Ovary (tissue), 9 donors: ENCODE data around the gene LYSMD4. TPM values are rescaled to one million over a fixed set of nuclear protein-coding genes. Genes with fewer than 3 reads are reported as not detected.

ENCODE experiments used
- DNase-seq, 5 donors: peaks; one replicate each; pipeline ENCODE4 v3.0.0-alpha.2; 2019 to 2020
- H3K27ac ChIP-seq, 2 donors: fragments of 200-600 bp; one replicate each; pipeline versions ENCODE4 v1.5.1 to v1.8.0; 2019 to 2022
- H3K27me3 ChIP-seq: fragments of 200-600 bp; one replicate; pipeline ENCODE4 v1.8.0; 2022
- H3K36me3 ChIP-seq: fragments of 200-600 bp; sonication (generic); one replicate; pipeline ENCODE4 v1.5.1; 2019
- H3K4me1 ChIP-seq: one replicate; pipeline ENCODE4 v1.8.1; 2013; ENCODE audit warnings: mild to moderate bottlenecking, moderate library complexity; ENCODE audit not compliant: insufficient read depth
- H3K4me3 ChIP-seq: fragments of 200-600 bp; sonication (generic); one replicate; pipeline ENCODE4 v1.5.1; 2017
- H3K9me3 ChIP-seq, 2 donors: fragments of 200-600 bp in 1 of 2; sonication (generic) in 1 of 2; one replicate each; pipeline versions ENCODE4 v1.5.1 to v1.8.1; 2013 to 2019; ENCODE audit warnings: mild to moderate bottlenecking in 1 of 2, moderate library complexity in 1 of 2
- EP300 ChIP-seq: sonication (generic); formaldehyde crosslinking; IDR thresholded peaks from one replicate; pipeline ENCODE4 v1.6.1; 2017; ENCODE audit warnings: antibody characterized with exemption
- POLR2A ChIP-seq: fragments of 450-650 bp; IDR thresholded peaks from one replicate; pipeline ENCODE4 v1.6.1; 2017; ENCODE audit warnings: antibody characterized with exemption, mild to moderate bottlenecking, moderate library complexity
- WGBS, 3 donors: extraction: QIAGEN DNeasy Blood & Tissue Kit in 1 of 3; methylation state at CpG; one replicate each; pipeline versions ENCODE4 v1.1.5 to v1.1.7; 2013 to 2017; 5-methylcytosine and 5-hydroxymethylcytosine counted together
- intact Hi-C, 4 donors: fragments of 100-400 bp; cut with DNase I; formaldehyde crosslinking; loops; one replicate each; pipeline versions ENCODE4 v1.11.0 to v1.15.1; 2022 to 2023
- polyA plus RNA-seq, 2 donors: library from polyadenylated mRNA; stranded (reverse); fragments of 200-250 nt in 1 of 2; fragments of 350-450 nt in 1 of 2; fragmentation: Illumina TruSeq in 1 of 2; extraction: RNeasy Lipid Tissue Mini Kit (QIAGEN cat#74804) in 1 of 2; gene quantifications; one replicate each; pipeline ENCODE4 v1.2.3, GENCODE V29; 2013 to 2014
- total RNA-seq, 7 donors: library from RNA; depleted of rRNA in 2 of 7; stranded (reverse); fragments of >200 nt in 2 of 7; fragmentation: NEBNext Ultra II Directional in 3 of 7; extraction: Animal tissue kit (Norgen Biotek cat#: 25700) in 3 of 7; gene quantifications; one replicate each; pipeline versions ENCODE4 v1.1.0 to v1.2.4, GENCODE V29; 2016 to 2023
- TF ChIP-seq, protein P1 (sequence below), 3 donors: fragments of 450-650 bp in 2 of 3; fragments of 200-600 bp in 1 of 3; IDR thresholded peaks; one replicate each; pipeline versions ENCODE4 v1.5.1 to v1.8.0; 2016 to 2022; ENCODE audit warnings: antibody characterized with exemption in 3 of 3, mild to moderate bottlenecking in 1 of 3
- donor health status: DM: no; HTN: no; CAD: no; lungs with moderate emphysema.
- donor health status: DM: no; HTN: no; CAD: no.
- donor health status: Bipolar disorder and iron deficiency.
- donor health status: DM: yes; HTN: yes; CAD: no.
- donor health status: DM: no; HTN: no; CAD: no.
- donor health status: DM: yes; HTN: yes; CAD: no.

Gene LYSMD4
- total and polyA plus RNA-seq, 9 donors = 4.9 to 12.9 (median 10.1) TPM

DNA sequence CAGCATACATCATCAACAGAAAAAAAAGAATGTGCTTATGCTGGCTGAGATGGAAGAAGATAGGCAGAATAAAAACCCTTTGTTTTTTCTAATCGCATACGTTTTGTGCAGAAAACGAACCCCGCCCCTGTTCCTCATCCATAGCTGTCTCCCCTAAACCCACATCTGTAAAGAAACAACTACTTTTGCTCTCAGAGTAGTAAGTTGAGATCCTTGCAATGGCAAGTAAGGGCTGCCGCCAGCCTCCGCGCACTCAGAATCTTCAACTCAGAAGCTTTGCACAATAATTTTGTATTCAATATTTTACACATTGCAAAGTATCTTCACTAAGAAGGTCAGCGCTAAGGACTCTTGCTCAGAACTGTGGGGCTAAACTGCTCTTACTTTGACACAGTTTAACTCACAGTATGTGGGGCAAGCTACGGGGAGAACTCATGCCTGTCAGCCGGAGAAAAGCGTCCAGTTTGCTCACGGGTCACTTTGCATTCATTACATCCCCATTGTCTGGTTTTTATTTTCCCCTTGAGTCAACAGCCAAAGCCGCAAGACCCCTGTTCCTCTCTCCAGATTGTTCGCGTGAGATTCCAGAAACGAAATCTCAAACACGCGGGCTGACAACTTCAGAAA, 1.0 kb downstream of the LYSMD4 start:
- Histone ChIP-seq H3K9me3 (no peaks in the 10 kb centered on the region), H3K4me1 (peaks cover 4% of the 10 kb centered on the region), H3K27me3 (no peaks in the 10 kb centered on the region), H3K4me3 (peak overlapping the region; percentile 99), H3K36me3 (no peaks in the 10 kb centered on the region), H3K27ac (peak overlapping the region; percentile 84 to 90)
- no peak for DNase-seq
- intact Hi-C loops = no loop called here
- 9 to 14% (median 12%) methylated on average over 18 of the region's 18 CpGs for WGBS, 3 donors
- no peak for TF ChIP-seq EP300
- no peak for TF ChIP-seq POLR2A
- TF ChIP-seq, protein P1, sequence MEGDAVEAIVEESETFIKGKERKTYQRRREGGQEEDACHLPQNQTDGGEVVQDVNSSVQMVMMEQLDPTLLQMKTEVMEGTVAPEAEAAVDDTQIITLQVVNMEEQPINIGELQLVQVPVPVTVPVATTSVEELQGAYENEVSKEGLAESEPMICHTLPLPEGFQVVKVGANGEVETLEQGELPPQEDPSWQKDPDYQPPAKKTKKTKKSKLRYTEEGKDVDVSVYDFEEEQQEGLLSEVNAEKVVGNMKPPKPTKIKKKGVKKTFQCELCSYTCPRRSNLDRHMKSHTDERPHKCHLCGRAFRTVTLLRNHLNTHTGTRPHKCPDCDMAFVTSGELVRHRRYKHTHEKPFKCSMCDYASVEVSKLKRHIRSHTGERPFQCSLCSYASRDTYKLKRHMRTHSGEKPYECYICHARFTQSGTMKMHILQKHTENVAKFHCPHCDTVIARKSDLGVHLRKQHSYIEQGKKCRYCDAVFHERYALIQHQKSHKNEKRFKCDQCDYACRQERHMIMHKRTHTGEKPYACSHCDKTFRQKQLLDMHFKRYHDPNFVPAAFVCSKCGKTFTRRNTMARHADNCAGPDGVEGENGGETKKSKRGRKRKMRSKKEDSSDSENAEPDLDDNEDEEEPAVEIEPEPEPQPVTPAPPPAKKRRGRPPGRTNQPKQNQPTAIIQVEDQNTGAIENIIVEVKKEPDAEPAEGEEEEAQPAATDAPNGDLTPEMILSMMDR (IDR thresholded peaks at IDR 0.05) = no peak

DNA sequence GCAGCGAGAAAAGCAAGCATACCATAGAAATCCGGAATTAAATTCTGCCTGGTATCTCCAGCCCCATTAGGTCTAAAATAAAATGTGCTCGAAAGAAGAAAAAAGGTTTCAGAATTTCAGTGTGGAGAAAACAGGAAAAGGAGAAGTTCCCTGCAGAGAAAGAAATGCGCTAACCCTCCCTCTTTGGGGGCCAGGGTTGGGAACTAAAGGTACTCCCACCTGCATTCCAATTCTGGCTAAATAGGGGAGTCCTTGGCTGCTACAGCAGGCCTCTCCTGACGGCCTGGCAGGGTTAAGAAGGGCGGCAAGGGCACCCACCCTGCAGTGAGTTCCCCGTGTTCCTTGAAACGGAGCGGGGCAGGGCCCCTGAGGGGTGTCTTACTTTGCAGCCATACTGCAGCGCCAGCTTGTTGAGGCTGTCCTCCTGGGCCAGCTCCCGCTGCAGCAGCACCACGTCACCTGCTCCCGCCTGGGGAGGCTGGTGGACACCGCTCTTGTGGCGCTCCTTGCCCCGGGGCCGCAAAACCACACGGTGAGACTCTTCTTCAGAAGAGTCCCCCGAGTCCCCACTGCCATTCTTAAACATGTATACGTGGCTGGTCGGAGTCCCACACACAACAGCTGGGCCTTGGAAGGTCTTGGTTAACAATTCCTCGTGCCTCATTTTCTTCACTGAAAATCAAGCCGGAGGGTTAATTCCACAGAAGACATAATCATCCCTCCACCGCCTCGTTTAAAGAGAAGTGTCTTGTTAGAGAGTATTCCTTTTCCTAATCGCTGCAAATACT, 1.7 kb downstream of the LYSMD4 start:
- intact Hi-C loops = no loop called here
- peak in 2 of 5 donors; percentile 38 to 47 for DNase-seq
- Histone ChIP-seq H3K4me1 (peaks cover 4% of the 10 kb centered on the region), H3K4me3 (peak overlapping the region; percentile 99), H3K9me3 (no peaks in the 10 kb centered on the region), H3K36me3 (no peaks in the 10 kb centered on the region), H3K27me3 (no peaks in the 10 kb centered on the region), H3K27ac (no peak overlapping the region)
- TF ChIP-seq POLR2A (no peak), EP300 (no peak)
- TF ChIP-seq, protein P1 (IDR thresholded peaks at IDR 0.05) = no peak
- 76 to 83% (median 76%) methylated on average over 26 of the region's 26 CpGs for WGBS, 3 donors

DNA sequence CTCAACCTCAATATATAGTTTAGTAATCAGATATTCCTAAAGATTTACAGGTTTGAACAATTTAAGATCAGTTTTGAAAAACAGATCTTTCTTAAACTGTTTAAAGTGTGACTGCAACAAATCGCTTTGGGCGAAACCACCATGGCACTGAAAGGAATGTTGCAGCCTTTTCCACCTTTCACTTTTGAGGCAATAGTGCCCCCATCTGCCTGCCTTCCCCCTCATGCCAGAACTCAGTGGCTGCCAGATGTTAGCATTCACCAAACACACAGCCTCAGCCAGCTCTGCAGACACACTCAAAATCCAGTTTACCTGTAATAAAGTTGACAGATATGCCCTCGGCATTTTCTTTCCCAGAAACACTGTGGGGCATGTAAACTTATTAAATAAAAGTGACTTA, 3.3 kb downstream of the LYSMD4 start:
- WGBS, 3 donors = 46 to 57% (median 53%) methylated on average over 3 of the region's 3 CpGs
- DNase-seq = peak in 4 of 5 donors; percentile 43 to 50 (median 48)
- intact Hi-C loops = loop anchor here in 2 of 4 donors (10.0 kb wide), 2 partner anchors 435 to 455 kb away; no protein-coding TSS in a partner anchor

DNA sequence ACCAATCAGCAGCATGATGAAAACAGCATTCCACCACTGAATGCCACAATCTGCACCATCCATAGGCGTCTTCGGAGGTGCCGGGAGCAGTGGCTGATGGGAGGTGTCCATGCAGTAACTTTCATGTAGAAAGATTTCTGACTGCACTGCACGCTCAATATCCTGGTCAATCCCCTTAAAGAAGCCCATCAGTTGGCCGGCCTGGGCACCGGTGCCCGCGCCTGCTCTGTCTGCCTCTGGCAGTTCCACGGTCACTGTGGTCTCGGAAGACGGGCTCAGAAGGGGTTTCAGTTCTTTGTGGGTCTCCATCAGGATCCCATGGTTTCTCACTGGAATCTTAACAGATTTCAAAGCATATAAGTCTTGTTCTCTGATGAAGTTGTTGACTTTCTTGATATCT, 3.9 kb downstream of the LYSMD4 start:
- TF ChIP-seq POLR2A (no peak), EP300 (no peak)
- TF ChIP-seq, protein P1 (IDR thresholded peaks at IDR 0.05) = no peak
- Histone ChIP-seq H3K27me3 (no peaks in the 10 kb centered on the region), H3K4me1 (peaks cover 4% of the 10 kb centered on the region), H3K27ac (no peak overlapping the region), H3K4me3 (no peak overlapping the region), H3K36me3 (no peaks in the 10 kb centered on the region), H3K9me3 (no peaks in the 10 kb centered on the region)
- DNase-seq = no peak
- intact Hi-C loops = loop anchor here in 2 of 4 donors (10.0 kb wide), 2 partner anchors 435 to 455 kb away; no protein-coding TSS in a partner anchor
- 90 to 94% (median 92%) methylated on average over 11 of the region's 11 CpGs for WGBS, 3 donors

More for the DNA sequence above, 3.3 kb downstream of the LYSMD4 start:
- Histone ChIP-seq H3K4me1 (peaks cover 4% of the 10 kb centered on the region), H3K27me3 (no peaks in the 10 kb centered on the region), H3K9me3 (no peaks in the 10 kb centered on the region), H3K27ac (no peak overlapping the region), H3K4me3 (no peak overlapping the region), H3K36me3 (no peaks in the 10 kb centered on the region)
- TF ChIP-seq EP300 = no peak
- TF ChIP-seq, protein P1 (IDR thresholded peaks at IDR 0.05) = peak in 1 of 3 donors; percentile 9
